Fibroblast of skin of left biceps (primary cell): ENCODE data around the gene GPR173.
A peak's percentile ranks its signal among the peaks of the same experiment; 100 is the strongest.

Source experiments
- DNase-seq, 2 experiments: peaks; one replicate each; pipeline ENCODE4 v3.0.0-alpha.2; 2013; ENCODE audit warnings: low read depth in 2 of 2

GPR173 gene

GRCh38 chrX:53089925-53090324 is 41.3 kb downstream of the GPR173 start:
- no peak for DNase-seq

GRCh38 chrX:53091354-53091753 is 42.8 kb downstream of the GPR173 start:
- no peak for DNase-seq

- DNase-seq = no peak
Measured at GRCh38 chrX:53093177-53093655, 44.6 kb downstream of the GPR173 start.

DNA sequence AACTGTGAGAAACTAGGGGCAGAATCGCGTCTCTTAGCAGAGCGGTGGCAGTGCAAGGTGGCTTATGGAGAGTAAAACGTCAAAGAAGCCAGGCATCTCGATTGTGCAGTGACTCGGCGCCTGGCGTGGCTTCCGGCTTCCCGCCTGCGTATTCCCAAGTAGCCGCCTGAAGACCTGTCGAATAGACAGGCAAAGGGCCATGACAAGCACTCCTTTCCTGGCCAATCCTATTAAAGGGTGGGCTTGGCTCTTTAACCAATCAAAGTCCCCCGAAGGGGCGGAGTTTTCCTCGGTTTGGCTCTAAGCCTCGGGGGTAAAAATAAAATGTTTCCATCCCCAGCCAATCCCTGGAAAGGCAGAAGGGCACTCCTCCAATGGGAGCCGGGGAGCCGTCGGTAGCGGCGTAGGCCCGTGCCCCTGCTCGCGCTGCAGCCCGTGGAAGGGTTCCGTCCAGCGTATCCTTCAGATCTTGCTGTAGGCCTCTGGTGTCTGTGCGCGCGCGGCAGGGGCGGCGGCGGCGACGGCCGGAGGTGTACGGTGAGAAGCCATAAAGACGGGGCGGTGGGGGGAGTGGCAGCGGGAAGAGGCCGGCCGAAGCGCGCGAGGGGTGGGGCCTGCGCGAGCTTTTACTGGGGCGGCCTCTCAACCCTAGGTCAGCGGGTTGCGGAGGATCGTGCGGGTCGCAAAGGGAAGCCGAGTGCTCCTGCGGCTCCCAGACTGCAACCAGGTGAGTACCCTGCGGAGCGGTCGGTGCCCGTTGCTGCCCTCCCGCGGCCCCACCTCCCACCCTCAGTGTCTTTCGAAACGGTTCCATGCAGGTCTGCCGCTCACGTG is 45.4 kb downstream of the GPR173 start, which contains the start of gene KANTR:
Gene KANTR, plus strand, starts transcription at position 395 of the 834 bp plus-strand sequence. CDS start 30,131 bp downstream, outside the sequence.
- DNase-seq = peak; percentile 86 to 87

- no peak for DNase-seq
Measured at GRCh38 chrX:53094582-53094905, 46.0 kb downstream of the GPR173 start.

GRCh38 chrX:53095796-53096195 is 47.2 kb downstream of the GPR173 start:
- DNase-seq = no peak

- DNase-seq = no peak
Measured at GRCh38 chrX:53114864-53115549, 66.4 kb downstream of the GPR173 start.

GRCh38 chrX:53115550-53115874 is 66.9 kb downstream of the GPR173 start:
- no peak for DNase-seq

GRCh38 chrX:53116101-53116500 is 67.5 kb downstream of the GPR173 start:
- DNase-seq = no peak

GRCh38 chrX:53122013-53122412 is 73.4 kb downstream of the GPR173 start:
- DNase-seq = no peak

DNA sequence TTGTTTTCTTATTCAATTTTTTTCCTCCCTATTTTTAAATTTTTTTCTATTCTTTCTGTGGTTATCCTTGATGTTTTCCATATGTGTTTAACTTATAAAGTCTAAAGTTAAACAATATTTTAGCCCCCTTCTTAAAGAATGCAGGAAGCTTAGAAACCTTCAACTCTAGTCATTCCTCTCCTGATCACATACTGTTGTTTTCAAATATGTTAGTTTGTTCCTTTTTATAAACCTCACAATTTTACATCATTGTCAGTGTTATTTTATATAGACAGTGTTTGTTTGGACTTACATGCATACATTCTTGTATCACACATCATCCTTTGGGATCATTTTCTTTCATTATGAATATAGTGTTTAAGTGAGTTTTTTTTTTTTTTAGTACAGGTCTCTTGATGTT is 76.9 kb downstream of the GPR173 start:
- no peak for DNase-seq

GRCh38 chrX:53126377-53126776 is 77.8 kb downstream of the GPR173 start:
- DNase-seq = no peak

DNA sequence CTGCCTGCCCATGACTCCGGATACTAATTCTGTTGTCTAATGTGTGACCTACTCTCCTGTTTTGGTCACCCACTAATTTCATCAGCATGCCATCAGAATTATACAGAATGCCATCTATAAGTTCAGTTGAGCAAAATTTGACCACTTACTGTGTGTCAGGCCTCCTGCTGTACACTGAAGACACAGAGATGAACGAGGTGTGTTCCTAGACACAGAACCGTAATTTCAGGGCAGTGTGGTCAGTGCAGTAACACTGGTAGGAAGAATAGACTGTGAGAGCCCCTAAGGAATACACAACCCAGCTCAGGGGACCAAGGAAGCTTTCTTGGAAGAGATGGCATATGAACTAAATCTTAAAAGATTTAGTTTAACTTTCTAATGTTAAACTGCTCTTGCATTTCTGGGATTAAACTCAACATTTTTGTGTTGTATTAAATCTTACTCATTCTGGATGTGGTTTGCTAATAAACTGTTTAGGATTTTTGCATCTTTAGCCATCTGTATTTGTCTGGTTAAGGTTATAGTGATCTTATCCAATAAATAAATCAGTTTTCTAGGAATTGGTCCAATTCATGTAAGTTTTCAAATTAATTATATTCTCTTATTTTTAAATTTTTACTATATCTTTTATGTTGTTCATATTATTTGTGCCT is 79.6 kb downstream of the GPR173 start:
- DNase-seq = no peak
